Heart left ventricle (tissue), 16 donors: Measurements from ENCODE around the gene QSOX1. TPM values are rescaled to one million over a fixed set of nuclear protein-coding genes. Genes with fewer than 3 reads are reported as not detected.

Experiments
- ATAC-seq, 4 donors: fragments of 200-7000 bp; cut with Tn5 transposase; one replicate each; pipeline ENCODE4 v1.9.1; 2020 to 2022; ENCODE audit warnings: moderate library complexity in 4 of 4, mild to moderate bottlenecking in 3 of 4, moderate number of reproducible peaks in 1 of 4
- DNase-seq, 5 donors: peaks; one replicate each; pipeline ENCODE4 v3.0.0-alpha.2; 2020
- H3K27ac ChIP-seq, 12 donors: fragments of 200-600 bp; sonication (generic) in 4 of 12; one replicate each; pipeline versions ENCODE4 v1.5.0 to v1.8.0; 2016 to 2022; ENCODE audit warnings: mild to moderate bottlenecking in 2 of 12
- H3K27me3 ChIP-seq, 9 donors: fragments of 200-600 bp; sonication (generic) in 2 of 9; one replicate each; pipeline versions ENCODE4 v1.5.1 to v1.8.0; 2016 to 2022; ENCODE audit warnings: mild to moderate bottlenecking in 3 of 9
- H3K36me3 ChIP-seq, 9 donors: fragments of 200-600 bp; sonication (generic) in 2 of 9; one replicate each; pipeline versions ENCODE4 v1.5.0 to v1.8.0; 2018 to 2022; ENCODE audit warnings: mild to moderate bottlenecking in 2 of 9
- H3K4me1 ChIP-seq, 12 donors: fragments of 200-600 bp; sonication (generic) in 4 of 12; one replicate each; pipeline versions ENCODE4 v1.5.0 to v1.8.0; 2016 to 2022; ENCODE audit warnings: mild to moderate bottlenecking in 3 of 12
- H3K4me3 ChIP-seq, 12 donors: fragments of 200-600 bp; sonication (generic) in 4 of 12; one replicate each; pipeline versions ENCODE4 v1.5.0 to v1.8.0; 2017 to 2022; ENCODE audit warnings: mild to moderate bottlenecking in 9 of 12, moderate library complexity in 4 of 12
- H3K9me3 ChIP-seq, 12 donors: fragments of 200-600 bp; sonication (generic) in 4 of 12; one replicate each; pipeline versions ENCODE4 v1.5.0 to v1.8.0; 2016 to 2022; ENCODE audit warnings: mild to moderate bottlenecking in 1 of 12
- POLR2A ChIP-seq, 2 donors: fragments of 450-650 bp; IDR thresholded peaks; one replicate each; pipeline ENCODE4 v1.6.1; 2017; ENCODE audit warnings: antibody characterized with exemption in 2 of 2, mild to moderate bottlenecking in 2 of 2, moderate library complexity in 2 of 2
- WGBS, 4 donors: extraction: QIAGEN DNeasy Blood & Tissue Kit in 2 of 4; methylation state at CpG; one replicate each; pipeline versions ENCODE4 v1.1.5 to v1.1.7; 2013 to 2018; 5-methylcytosine and 5-hydroxymethylcytosine counted together
- intact Hi-C, 10 donors: fragments of 100-400 bp; cut with DNase I; formaldehyde crosslinking; loops; one replicate each; pipeline versions ENCODE4 v1.11.1 to v1.14.2; 2022
- polyA plus RNA-seq, 2 donors: library from polyadenylated mRNA; stranded (reverse); fragments of 200-250 nt; gene quantifications; one replicate each; pipeline ENCODE4 v1.2.3, GENCODE V29; 2013
- total RNA-seq, 9 donors: library from RNA; depleted of rRNA in 2 of 9; stranded (reverse); fragments of >200 nt in 2 of 9; fragmentation: NEBNext Ultra II Directional in 3 of 9; extraction: Animal tissue kit (Norgen Biotek cat#: 25700) in 3 of 9; gene quantifications; one replicate each; pipeline versions ENCODE4 v1.1.0 to v1.2.4, GENCODE V29; 2016 to 2023
- TF ChIP-seq, protein P1 (sequence below), 12 donors: fragments of 200-600 bp; sonication (generic) in 4 of 12; IDR thresholded peaks; one replicate each; pipeline versions ENCODE4 v1.5.0 to v1.8.0; 2018 to 2022; ENCODE audit warnings: antibody characterized with exemption in 12 of 12, mild to moderate bottlenecking in 5 of 12
- donor health status: ischemic (EF 13 %, LVEDD 7.1; RV severe dilation, severe dysfunction).
- donor health status: healthy with polysubstance abuse.
- donor health status: DM: no; HTN: yes; CAD: no.
- donor health status: DM: no; HTN: no; CAD: no.
- donor health status: ischemic (EF 25% LVEDD 6.9; RV normal size, moderate dysfunction).
- donor health status: ischemic (EF 25% LVEDD 5.7; RV mildly dilated, moderate dysfunction).
- donor health status: healthy.
- donor health status: DM: yes; HTN: yes; CAD: no.
- donor health status: ischemic (EF 35%, LVEDD 5.7; RV mildly dilated, moderate dysfunction).
- donor health status: nonischemic (EF 11% LVEDD 7.7; RV severe dilation, severe dysfunction).
- donor health status: DM: yes; HTN: yes; CAD: no.
- donor health status: PGD.
- donor health status: ischemic (EF 29% LVEDD 5.4; RV normal size, mild dysfunction).
- donor health status: nonischemic (EF 23%, LVEDD 6.1; RV moderate dilation, normal function).

Gene QSOX1
- total and polyA plus RNA-seq, 11 donors = 62.3 to 250 (median 122) TPM

DNA sequence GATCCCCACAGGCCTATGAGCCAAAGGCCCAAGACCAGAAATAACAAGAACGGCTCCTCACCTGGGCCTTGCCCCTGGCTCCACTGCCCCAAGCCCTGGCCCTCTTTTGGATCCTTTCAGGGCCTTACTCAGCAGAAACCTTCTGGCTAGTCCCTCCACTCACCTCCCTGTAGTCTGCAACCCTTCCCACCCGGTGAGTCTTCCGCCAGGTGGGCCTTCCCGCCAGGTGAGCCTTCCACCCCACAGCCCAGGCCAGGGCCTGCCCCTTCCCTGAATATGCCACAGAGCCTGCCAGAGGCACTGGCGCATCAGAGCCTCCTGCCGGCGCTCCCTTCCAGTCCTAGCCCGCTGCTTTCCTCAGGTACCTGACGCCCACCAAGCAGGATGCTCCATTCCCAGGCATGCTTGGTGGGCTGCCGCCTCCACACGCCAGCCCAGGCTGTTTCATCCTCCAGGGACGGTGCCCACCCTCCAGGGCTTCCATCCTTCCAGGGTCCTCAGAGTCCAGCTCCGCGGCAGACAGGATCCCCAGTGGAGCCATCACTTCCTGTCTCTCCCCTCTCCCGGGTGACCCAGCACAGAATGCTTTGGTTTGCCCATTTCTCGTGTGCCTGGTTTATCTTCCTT lies 96.3 kb downstream of the QSOX1 start:
- intact Hi-C loops = loop anchor here in 7 of 10 donors (5.0 to 10.0 kb wide), 5 partner anchors 161 to 231 kb away; no protein-coding TSS in a partner anchor
- no peaks in the 10 kb centered on the region for H3K9me3 ChIP-seq
- H3K4me1 ChIP-seq = no peaks in the 10 kb centered on the region
- no peak overlapping the region for H3K27ac ChIP-seq
- no peak for ATAC-seq
- peaks cover 0 to 44% (median 4%) of the 10 kb centered on the region in 9 donors for H3K27me3 ChIP-seq
- H3K4me3 ChIP-seq = no peak overlapping the region
- DNase-seq = no peak
- TF ChIP-seq, protein P1, sequence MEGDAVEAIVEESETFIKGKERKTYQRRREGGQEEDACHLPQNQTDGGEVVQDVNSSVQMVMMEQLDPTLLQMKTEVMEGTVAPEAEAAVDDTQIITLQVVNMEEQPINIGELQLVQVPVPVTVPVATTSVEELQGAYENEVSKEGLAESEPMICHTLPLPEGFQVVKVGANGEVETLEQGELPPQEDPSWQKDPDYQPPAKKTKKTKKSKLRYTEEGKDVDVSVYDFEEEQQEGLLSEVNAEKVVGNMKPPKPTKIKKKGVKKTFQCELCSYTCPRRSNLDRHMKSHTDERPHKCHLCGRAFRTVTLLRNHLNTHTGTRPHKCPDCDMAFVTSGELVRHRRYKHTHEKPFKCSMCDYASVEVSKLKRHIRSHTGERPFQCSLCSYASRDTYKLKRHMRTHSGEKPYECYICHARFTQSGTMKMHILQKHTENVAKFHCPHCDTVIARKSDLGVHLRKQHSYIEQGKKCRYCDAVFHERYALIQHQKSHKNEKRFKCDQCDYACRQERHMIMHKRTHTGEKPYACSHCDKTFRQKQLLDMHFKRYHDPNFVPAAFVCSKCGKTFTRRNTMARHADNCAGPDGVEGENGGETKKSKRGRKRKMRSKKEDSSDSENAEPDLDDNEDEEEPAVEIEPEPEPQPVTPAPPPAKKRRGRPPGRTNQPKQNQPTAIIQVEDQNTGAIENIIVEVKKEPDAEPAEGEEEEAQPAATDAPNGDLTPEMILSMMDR (IDR thresholded peaks at IDR 0.05) = no peak
- TF ChIP-seq POLR2A (IDR thresholded peaks at IDR 0.05) = no peak
- WGBS, 4 donors = 79 to 83% (median 81%) methylated on average over 16 of the region's 16 CpGs
- no peaks in the 10 kb centered on the region for H3K36me3 ChIP-seq

GRCh38 chr1:180251526-180252305 lies 97.0 kb downstream of the QSOX1 start:
- intact Hi-C loops = loop anchor here in 9 of 10 donors (1.0 to 10.0 kb wide), 9 partner anchors 161 to 231 kb away; no protein-coding TSS in a partner anchor
- H3K27me3 ChIP-seq = peaks cover 0 to 45% (median 4%) of the 10 kb centered on the region in 9 donors
- no peak for ATAC-seq
- H3K36me3 ChIP-seq = no peaks in the 10 kb centered on the region
- WGBS, 4 donors = 70 to 83% (median 81%) methylated on average over 7 to 9 of the region's 9 CpGs
- TF ChIP-seq, protein P1 (IDR thresholded peaks at IDR 0.05) = no peak
- no peak for TF ChIP-seq POLR2A (IDR thresholded peaks at IDR 0.05)
- no peak overlapping the region for H3K4me3 ChIP-seq
- no peak for DNase-seq
- no peaks in the 10 kb centered on the region for H3K4me1 ChIP-seq
- H3K27ac ChIP-seq = no peak overlapping the region
- H3K9me3 ChIP-seq = no peaks in the 10 kb centered on the region

- peaks cover 0 to 56% (median 10%) of the 10 kb centered on the region in 9 donors for H3K27me3 ChIP-seq
- WGBS, 4 donors = 66 to 70% (median 68%) methylated on average over 12 of the region's 12 CpGs
- no peak overlapping the region for H3K27ac ChIP-seq
- peak in 3 of 4 donors; percentile 51 to 56 (median 53) for ATAC-seq
- no peaks in the 10 kb centered on the region for H3K36me3 ChIP-seq
- no peak overlapping the region for H3K4me3 ChIP-seq
- no peaks in the 10 kb centered on the region for H3K9me3 ChIP-seq
- intact Hi-C loops = loop anchor here in 9 of 10 donors (1.0 to 10.0 kb wide), 9 partner anchors 159 to 230 kb away; no protein-coding TSS in a partner anchor
- DNase-seq = peak; percentile 63 to 86 (median 67)
- TF ChIP-seq, protein P1 (IDR thresholded peaks at IDR 0.05) = peak; percentile 64 to 80 (median 72)
- no peak for TF ChIP-seq POLR2A (IDR thresholded peaks at IDR 0.05)
- no peaks in the 10 kb centered on the region for H3K4me1 ChIP-seq
These were observed 98.2 kb downstream of the QSOX1 start for GRCh38 chr1:180252638-180253536.

Other genes starting within 250 kb of the QSOX1 start
- 10 to 100 TPM; 29.9 to 65.3 (median 41.8) TPM for gene CEP350, start 200.1 kb upstream of the QSOX1 start, total RNA-seq
- 10 to 100 TPM in 1 of 2 donors, 1 to 10 TPM in 1; 7.8 to 10.1 TPM for gene CEP350, start 200.1 kb upstream of the QSOX1 start, polyA plus RNA-seq
- gene LHX4, start 75.4 kb downstream of the QSOX1 start, total RNA-seq = not detected
- not detected for gene LHX4, start 75.4 kb downstream of the QSOX1 start, polyA plus RNA-seq